GM19023 (cell line): Measurements from ENCODE around the gene FAM200C.

Source experiments
- ATAC-seq: cut with Tn5 transposase; IDR thresholded peaks from one replicate; pipeline ENCODE4 v1.9.1; 2021; ENCODE audit warnings: mild to moderate bottlenecking, moderate library complexity; ENCODE audit not compliant: unreplicated experiment

Gene FAM200C

DNA sequence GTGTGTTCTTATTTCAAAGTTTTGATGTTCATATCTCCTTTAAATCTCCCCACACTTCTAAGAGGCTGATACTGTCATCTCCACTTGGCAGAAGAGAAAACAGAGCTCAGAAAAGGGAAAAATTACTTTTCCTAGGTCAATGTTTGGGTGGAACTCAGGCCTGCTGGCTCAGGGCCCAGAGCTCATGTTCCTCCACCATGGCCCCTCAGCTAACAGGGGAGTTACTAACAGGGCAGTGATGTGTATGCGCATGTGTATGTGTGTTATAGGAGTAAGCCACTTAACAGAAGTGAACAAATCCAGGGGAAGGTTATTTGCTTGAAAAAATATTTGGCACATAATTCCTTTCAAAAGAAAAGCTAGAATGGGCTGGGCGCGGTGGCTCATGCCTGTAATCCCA is 32.0 kb downstream of the FAM200C start:
- no peak for ATAC-seq

GRCh38 chr5:160367261-160367660 is 32.6 kb downstream of the FAM200C start:
- no peak for ATAC-seq

- no peak for ATAC-seq
These were observed 33.6 kb downstream of the FAM200C start for GRCh38 chr5:160366230-160366629.

- ATAC-seq = no peak
These were observed 36.0 kb downstream of the FAM200C start for GRCh38 chr5:160363660-160364395.

GRCh38 chr5:160363211-160363610 is 36.6 kb downstream of the FAM200C start:
- no peak for ATAC-seq

GRCh38 chr5:160361624-160362228 is 38.1 kb downstream of the FAM200C start:
- ATAC-seq = no peak

DNA sequence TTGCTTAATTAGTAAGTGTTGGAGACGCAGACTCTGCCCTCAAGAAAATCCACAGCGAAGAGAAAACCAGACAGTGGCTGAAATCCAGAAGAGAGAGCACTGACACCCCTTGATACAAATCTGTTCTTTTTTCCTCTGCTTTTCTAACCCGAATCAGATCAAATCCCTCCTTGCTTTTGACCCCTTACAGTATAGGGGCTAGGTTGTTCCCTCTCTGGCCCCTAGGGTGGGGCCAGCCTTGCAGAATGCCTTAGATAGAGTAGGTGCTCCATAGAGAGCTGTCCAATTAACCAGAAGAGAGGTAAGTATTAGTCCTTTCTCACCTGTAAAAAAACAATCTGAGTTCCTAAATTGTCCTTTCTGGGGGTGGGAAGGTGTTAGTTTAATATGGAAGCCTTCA is 39.5 kb downstream of the FAM200C start:
- no peak for ATAC-seq

DNA sequence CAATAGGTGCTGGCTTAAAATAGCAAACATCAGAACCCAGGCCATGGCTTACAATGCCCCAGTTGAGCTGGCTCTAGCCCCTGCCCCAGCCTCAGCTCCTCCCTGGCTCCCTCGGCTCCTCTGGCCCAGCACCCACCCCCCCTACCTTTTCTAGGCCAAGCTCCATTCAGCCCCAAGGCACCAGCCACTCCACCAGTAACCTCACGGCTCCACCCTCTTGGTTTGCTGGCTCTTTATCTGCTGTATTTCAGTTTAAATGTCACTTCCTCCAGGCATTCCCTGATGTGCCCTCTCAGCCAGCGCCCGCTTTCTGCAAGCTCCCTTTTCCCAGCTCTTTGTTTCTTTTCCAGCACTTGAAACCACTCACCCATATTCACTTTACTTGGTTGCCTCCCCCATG is 40.0 kb downstream of the FAM200C start:
- no peak for ATAC-seq

- no peak for ATAC-seq
These were observed 40.6 kb downstream of the FAM200C start for GRCh38 chr5:160359242-160359641.

- no peak for ATAC-seq
These were observed 41.9 kb downstream of the FAM200C start for GRCh38 chr5:160357861-160358411.

DNA sequence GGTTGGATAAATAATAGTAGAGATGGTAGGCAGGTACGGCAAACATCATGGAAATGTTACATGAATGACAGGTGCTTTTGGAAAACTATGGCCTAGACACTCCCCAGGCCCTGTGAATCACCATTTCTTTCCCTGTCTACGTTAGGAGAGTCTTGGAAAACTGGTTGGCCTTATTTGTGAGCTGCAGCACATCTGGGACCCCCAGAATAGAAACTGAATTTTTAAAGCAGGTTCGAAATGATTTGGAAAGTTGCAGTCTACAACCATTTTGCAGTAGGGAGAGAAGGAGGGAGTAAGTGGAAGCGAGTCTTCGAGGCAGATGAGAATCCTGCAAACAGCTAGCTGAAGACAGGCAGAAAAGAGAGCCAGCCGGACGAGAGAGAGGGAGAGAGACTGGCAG is 42.5 kb downstream of the FAM200C start:
- ATAC-seq = no peak

- ATAC-seq = no peak
These were observed 43.1 kb downstream of the FAM200C start for GRCh38 chr5:160356550-160357347.

DNA sequence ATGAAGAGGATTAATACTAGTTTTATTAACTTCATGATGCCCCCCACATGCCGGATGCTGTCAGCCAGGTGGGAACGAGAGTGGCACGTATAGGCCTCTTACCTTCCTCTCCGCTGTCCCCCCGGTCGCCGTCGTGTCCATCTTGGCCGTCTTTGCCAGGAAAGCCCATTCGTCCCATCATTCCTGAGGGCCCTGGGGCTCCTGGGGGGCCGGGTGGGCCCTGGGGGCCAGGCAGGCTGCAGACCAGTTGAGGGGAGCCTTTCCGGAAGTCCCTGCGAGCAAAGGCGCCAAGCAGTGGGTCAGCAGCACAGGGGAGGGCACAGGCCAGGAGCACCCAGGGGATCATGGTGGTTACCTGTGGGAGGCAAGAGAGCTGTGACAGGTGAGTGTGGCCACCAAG is 45.2 kb downstream of the FAM200C start:
- ATAC-seq = no peak

- no peak for ATAC-seq
These were observed 46.5 kb downstream of the FAM200C start for GRCh38 chr5:160353379-160353778.

- no peak for ATAC-seq
These were observed 47.5 kb downstream of the FAM200C start for GRCh38 chr5:160352308-160352707.

DNA sequence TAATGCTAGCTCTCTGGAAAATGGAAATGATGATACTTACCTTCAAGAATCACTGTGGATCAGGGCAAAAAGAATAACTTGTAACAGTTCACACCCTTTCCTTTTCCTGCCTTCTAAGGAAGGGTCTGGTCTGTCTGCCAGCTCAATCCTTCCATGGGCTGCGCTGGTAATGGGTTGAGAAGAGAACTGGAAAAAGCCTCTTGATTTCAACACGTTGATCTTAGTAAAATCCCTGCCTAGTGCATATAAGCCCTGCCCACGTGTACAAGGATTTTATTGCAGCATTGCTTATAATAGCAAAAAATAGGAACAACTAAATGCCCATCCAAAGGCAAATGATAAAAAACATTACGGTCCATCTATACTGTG is 49.9 kb downstream of the FAM200C start:
- ATAC-seq = no peak

- ATAC-seq = no peak
These were observed 50.5 kb downstream of the FAM200C start for GRCh38 chr5:160349249-160349934.

GRCh38 chr5:160348080-160348479 is 51.8 kb downstream of the FAM200C start:
- ATAC-seq = no peak

DNA sequence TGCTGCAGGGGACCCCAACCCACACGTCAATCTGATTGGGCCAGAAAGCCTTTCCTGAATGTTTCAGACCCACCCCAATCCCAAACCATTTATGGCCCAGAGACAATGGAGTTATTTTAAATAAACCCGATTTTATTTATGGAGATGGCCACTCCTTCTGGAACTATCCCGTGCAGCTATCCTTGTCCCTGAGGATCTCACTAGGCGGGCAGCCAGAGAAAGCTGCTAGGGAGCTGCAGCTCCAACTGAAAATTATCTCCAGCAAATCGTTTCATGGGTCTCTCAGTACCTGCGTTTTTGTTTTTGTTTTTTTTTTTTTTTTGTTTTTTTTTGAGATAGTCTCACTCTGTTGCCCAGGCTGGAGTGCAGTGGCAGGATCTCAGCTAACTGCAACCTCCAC is 52.4 kb downstream of the FAM200C start:
- no peak for ATAC-seq
